Measurements from ENCODE around the gene SPATA6. TPM values are rescaled to one million over a fixed set of nuclear protein-coding genes. Genes with fewer than 3 reads are reported as not detected.
"Not testable (repeated sequence)": the region's sequence is repeated elsewhere in the genome, so short reads cannot be mapped to it uniquely, and the experiment has no call there.

SPATA6 gene
- total RNA-seq, 2 experiments from 2014 or later = 0.85 to 0.92 TPM

GRCh38 chr1:48480504-48480903 is 8.5 kb upstream of the SPATA6 start:
- Mint-ChIP-seq H3K4me1 (no peaks in the 10 kb centered on the region), H3K27ac (no peak overlapping the region), H3K4me3 (no peak overlapping the region), H3K27me3 (peaks cover 2% of the 10 kb centered on the region), H3K9me3 (no peaks in the 10 kb centered on the region), H3K36me3 (ENCODE audit: low read depth) (no peaks in the 10 kb centered on the region)
- DNase-seq = no peak
- ChIA-PET POLR2A (no interaction called here), CTCF (no interaction called here)

GRCh38 chr1:48480023-48480422 is 8.0 kb upstream of the SPATA6 start:
- H3K4me1 Mint-ChIP-seq; H3K27ac Mint-ChIP-seq; H3K36me3 Mint-ChIP-seq (ENCODE audit: low read depth); DNase-seq; H3K4me3 Mint-ChIP-seq; H3K9me3 Mint-ChIP-seq; POLR2A ChIA-PET; H3K27me3 Mint-ChIP-seq; CTCF ChIA-PET: not testable (repeated sequence)

- POLR2A ChIA-PET = no interaction called here
- Mint-ChIP-seq H3K4me1 (peaks cover 24% of the 10 kb centered on the region), H3K9me3 (peaks cover 2% of the 10 kb centered on the region), H3K27ac (peak overlapping the region; percentile 77), H3K27me3 (peaks cover 22% of the 10 kb centered on the region), H3K36me3 (ENCODE audit: low read depth) (no peaks in the 10 kb centered on the region), H3K4me3 (peak overlapping the region; percentile 81)
- DNase-seq = no peak
- CTCF ChIA-PET = interaction anchor here (0.8 to 1.3 kb wide), 2 partner anchors 17 to 25 kb away, joined by 3 read pairs; no protein-coding TSS in a partner anchor
These were observed 634 bp upstream of the SPATA6 start for GRCh38 chr1:48472638-48473037.

GRCh38 chr1:48470950-48471690 is 884 bp downstream of the SPATA6 start:
- POLR2A ChIA-PET = no interaction called here
- CTCF ChIA-PET = interaction anchor here (1.3 kb wide), 1 partner anchor 27 kb away, joined by 3 read pairs; no protein-coding TSS in a partner anchor
- DNase-seq = no peak
- Mint-ChIP-seq H3K9me3 (peaks cover 2% of the 10 kb centered on the region), H3K4me3 (peak overlapping the region; percentile 81), H3K27ac (peak overlapping the region; percentile 65), H3K4me1 (peaks cover 24% of the 10 kb centered on the region), H3K27me3 (peaks cover 22% of the 10 kb centered on the region), H3K36me3 (ENCODE audit: low read depth) (no peaks in the 10 kb centered on the region)

GRCh38 chr1:48470481-48470855 is 1.5 kb downstream of the SPATA6 start:
- H3K9me3 Mint-ChIP-seq = peaks cover 2% of the 10 kb centered on the region
- H3K4me1 Mint-ChIP-seq = peaks cover 24% of the 10 kb centered on the region
- DNase-seq = no peak
- H3K27me3 Mint-ChIP-seq = peaks cover 22% of the 10 kb centered on the region
- ChIA-PET POLR2A (no interaction called here), CTCF (no interaction called here)
- no peaks in the 10 kb centered on the region for H3K36me3 Mint-ChIP-seq (ENCODE audit: low read depth)
- peak overlapping the region; percentile 59 for H3K4me3 Mint-ChIP-seq
- no peak overlapping the region for H3K27ac Mint-ChIP-seq

- Mint-ChIP-seq H3K9me3 (peaks cover under 1% of the 10 kb centered on the region), H3K27me3 (peaks cover 22% of the 10 kb centered on the region), H3K4me3 (no peak overlapping the region), H3K27ac (no peak overlapping the region), H3K36me3 (ENCODE audit: low read depth) (no peaks in the 10 kb centered on the region), H3K4me1 (peaks cover 24% of the 10 kb centered on the region)
- no peak for DNase-seq
- POLR2A ChIA-PET = no interaction called here
- CTCF ChIA-PET = no interaction called here
These were observed 2.2 kb downstream of the SPATA6 start for GRCh38 chr1:48469616-48470480.

GRCh38 chr1:48466594-48466993 is 5.4 kb downstream of the SPATA6 start:
- peaks cover 15% of the 10 kb centered on the region for H3K4me1 Mint-ChIP-seq
- H3K36me3 Mint-ChIP-seq (ENCODE audit: low read depth) = no peaks in the 10 kb centered on the region
- peaks cover 21% of the 10 kb centered on the region for H3K27me3 Mint-ChIP-seq
- H3K4me3 Mint-ChIP-seq = no peak overlapping the region
- POLR2A ChIA-PET = no interaction called here
- DNase-seq = no peak
- CTCF ChIA-PET = no interaction called here
- no peak overlapping the region for H3K27ac Mint-ChIP-seq
- no peaks in the 10 kb centered on the region for H3K9me3 Mint-ChIP-seq

GRCh38 chr1:48462716-48463302 is 9.2 kb downstream of the SPATA6 start:
- H3K9me3 Mint-ChIP-seq = no peaks in the 10 kb centered on the region
- no peaks in the 10 kb centered on the region for H3K4me1 Mint-ChIP-seq
- H3K4me3 Mint-ChIP-seq = no peak overlapping the region
- POLR2A ChIA-PET = no interaction called here
- H3K27ac Mint-ChIP-seq = no peak overlapping the region
- no peaks in the 10 kb centered on the region for H3K27me3 Mint-ChIP-seq
- CTCF ChIA-PET = no interaction called here
- no peak for DNase-seq
- H3K36me3 Mint-ChIP-seq (ENCODE audit: low read depth) = no peaks in the 10 kb centered on the region

GRCh38 chr1:48450505-48450904 is 21.5 kb downstream of the SPATA6 start:
- no peak for DNase-seq

GRCh38 chr1:48448932-48449331 is 23.1 kb downstream of the SPATA6 start:
- Mint-ChIP-seq H3K4me3 (no peak overlapping the region), H3K9me3 (peaks cover 3% of the 10 kb centered on the region), H3K27me3 (no peaks in the 10 kb centered on the region), H3K36me3 (ENCODE audit: low read depth) (no peaks in the 10 kb centered on the region), H3K27ac (no peak overlapping the region), H3K4me1 (no peaks in the 10 kb centered on the region)
- no peak for DNase-seq
- ChIA-PET CTCF (interaction anchor here (0.6 kb wide), 2 partner anchors 26 to 101 kb away, joined by 5 to 7 read pairs; no protein-coding TSS in a partner anchor), POLR2A (no interaction called here)

More at GRCh38 chr1:48450505-48450904, 21.5 kb downstream of the SPATA6 start:
- H3K36me3 Mint-ChIP-seq (ENCODE audit: low read depth) = no peaks in the 10 kb centered on the region
- no peak overlapping the region for H3K27ac Mint-ChIP-seq
- no peaks in the 10 kb centered on the region for H3K4me1 Mint-ChIP-seq
- H3K9me3 Mint-ChIP-seq = no peaks in the 10 kb centered on the region
- CTCF ChIA-PET = no interaction called here
- H3K27me3 Mint-ChIP-seq = no peaks in the 10 kb centered on the region
- POLR2A ChIA-PET = no interaction called here
- H3K4me3 Mint-ChIP-seq = no peak overlapping the region

- CTCF ChIA-PET = not testable (repeated sequence)
These were observed 27.8 kb downstream of the SPATA6 start for GRCh38 chr1:48444186-48444585.

GRCh38 chr1:48442864-48443619 is 29.0 kb downstream of the SPATA6 start:
- DNase-seq = no peak
- H3K4me1 Mint-ChIP-seq = no peaks in the 10 kb centered on the region
- H3K36me3 Mint-ChIP-seq (ENCODE audit: low read depth) = no peaks in the 10 kb centered on the region
- no peaks in the 10 kb centered on the region for H3K27me3 Mint-ChIP-seq
- ChIA-PET CTCF (no interaction called here), POLR2A (no interaction called here)
- H3K27ac Mint-ChIP-seq = no peak overlapping the region
- no peak overlapping the region for H3K4me3 Mint-ChIP-seq
- peaks cover 6% of the 10 kb centered on the region for H3K9me3 Mint-ChIP-seq

More at GRCh38 chr1:48444186-48444585, 27.8 kb downstream of the SPATA6 start:
- DNase-seq; H3K4me3 Mint-ChIP-seq; POLR2A ChIA-PET; H3K27me3 Mint-ChIP-seq; H3K27ac Mint-ChIP-seq; H3K4me1 Mint-ChIP-seq; H3K9me3 Mint-ChIP-seq; H3K36me3 Mint-ChIP-seq (ENCODE audit: low read depth): not testable (repeated sequence)

GRCh38 chr1:48440786-48441185 is 31.2 kb downstream of the SPATA6 start:
- DNase-seq; H3K27ac Mint-ChIP-seq; H3K27me3 Mint-ChIP-seq; H3K4me1 Mint-ChIP-seq; H3K9me3 Mint-ChIP-seq; H3K36me3 Mint-ChIP-seq (ENCODE audit: low read depth); POLR2A ChIA-PET; H3K4me3 Mint-ChIP-seq; CTCF ChIA-PET: not testable (repeated sequence)
